DND-41 (cell line): ENCODE results near the gene DPYD.

ENCODE experiments used
- CTCF ChIP-seq: IDR thresholded peaks from 2 replicates; pipeline ENCODE4 v1.5.1; 2012; ENCODE audit warnings: borderline replicate concordance, low read length, moderate library complexity, mild to moderate bottlenecking; ENCODE audit not compliant: poor library complexity, severe bottlenecking; ENCODE audit errors: extremely low read depth
- EZH2 ChIP-seq: IDR thresholded peaks from 3 replicates; pipeline ENCODE4 v1.6.1; 2012; ENCODE audit warnings: borderline replicate concordance, low read depth, mild to moderate bottlenecking, moderate library complexity, low read length, inconsistent platforms; ENCODE audit not compliant: severe bottlenecking

DNA sequence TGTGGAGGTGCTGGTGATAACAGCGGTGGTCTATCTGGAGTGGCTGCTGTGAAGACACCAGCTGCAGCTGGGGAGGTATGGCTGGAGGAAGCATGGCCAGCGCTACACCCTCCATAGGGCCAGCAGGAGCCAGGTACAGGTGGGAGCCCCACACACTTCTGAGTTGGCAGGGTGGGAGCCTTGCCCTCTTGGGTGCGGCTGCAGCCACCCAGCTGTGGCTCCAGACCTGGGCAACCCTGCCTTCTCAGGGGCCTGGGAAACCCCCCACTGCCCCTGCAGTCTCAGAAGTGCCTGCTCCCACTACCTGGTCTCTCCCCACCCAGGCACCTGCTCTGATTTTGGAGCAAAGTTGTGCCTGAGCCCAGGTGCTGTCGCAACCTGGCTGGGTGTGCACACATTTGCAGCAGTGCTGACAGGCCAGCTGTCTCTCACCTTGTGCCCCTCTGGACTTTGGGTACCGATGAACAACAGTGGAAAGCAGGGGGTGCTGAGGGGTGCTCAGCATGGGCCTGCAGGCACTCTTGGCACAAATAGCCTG is 76.2 kb downstream of the DPYD start:
- TF ChIP-seq EZH2, result no peak
- no peak for TF ChIP-seq CTCF
